ENCODE data around the gene MTRR. TPM values are rescaled to one million over a fixed set of nuclear protein-coding genes. Genes with fewer than 3 reads are reported as not detected.

MTRR gene
- total RNA-seq, 1 experiment from 2014 or later: 44.2 TPM

GRCh38 chr5:7851240-7851592, 17.7 kb upstream of the MTRR start:
- H4K20me1 ChIP-seq (ENCODE audit: insufficient read depth, low read depth, low read length): no peaks in the 10 kb centered on the region
- H3K27me3 ChIP-seq (ENCODE audit: low read length): no peaks in the 10 kb centered on the region
- no peak for DNase-seq
- no peaks in the 10 kb centered on the region for H3K9me3 ChIP-seq (ENCODE audit: low read length)
- no peaks in the 10 kb centered on the region for H3K79me2 ChIP-seq (ENCODE audit: low read length)
- no peak overlapping the region for H2AFZ ChIP-seq (ENCODE audit: low read length)
- H3K4me3 ChIP-seq (ENCODE audit: low read length): no peak overlapping the region
- H3K4me2 ChIP-seq (ENCODE audit: low read depth, low read length, poor library complexity, severe bottlenecking): no peak overlapping the region
- peaks cover 5% of the 10 kb centered on the region for H3K4me1 ChIP-seq (ENCODE audit: low read length)
- no peak overlapping the region for H3K9ac ChIP-seq (ENCODE audit: low read length)
- H3K27ac ChIP-seq (ENCODE audit: low read length): no peak overlapping the region
- no peaks in the 10 kb centered on the region for H3K36me3 ChIP-seq (ENCODE audit: insufficient read depth, low read length)
- no peaks in the 10 kb centered on the region for H3K9me2 ChIP-seq (replicated peaks; ENCODE audit: insufficient read depth, low read length)

GRCh38 chr5:7851617-7852289, 17.2 kb upstream of the MTRR start:
- no peak overlapping the region for H2AFZ ChIP-seq (ENCODE audit: low read length)

GRCh38 chr5:7852542-7852941, 16.4 kb upstream of the MTRR start:
- H3K9me3 ChIP-seq (ENCODE audit: low read length): no peaks in the 10 kb centered on the region
- H3K4me2 ChIP-seq (ENCODE audit: low read depth, low read length, poor library complexity, severe bottlenecking): no peak overlapping the region
- H3K79me2 ChIP-seq (ENCODE audit: low read length): no peaks in the 10 kb centered on the region
- no peaks in the 10 kb centered on the region for H3K27me3 ChIP-seq (ENCODE audit: low read length)
- no peaks in the 10 kb centered on the region for H3K9me2 ChIP-seq (replicated peaks; ENCODE audit: insufficient read depth, low read length)
- H3K4me1 ChIP-seq (ENCODE audit: low read length): no peaks in the 10 kb centered on the region
- no peak overlapping the region for H3K4me3 ChIP-seq (ENCODE audit: low read length)
- H4K20me1 ChIP-seq (ENCODE audit: insufficient read depth, low read depth, low read length): no peaks in the 10 kb centered on the region
- no peak for DNase-seq
- H3K27ac ChIP-seq (ENCODE audit: low read length): no peak overlapping the region
- H3K9ac ChIP-seq (ENCODE audit: low read length): no peak overlapping the region
- H3K36me3 ChIP-seq (ENCODE audit: insufficient read depth, low read length): no peaks in the 10 kb centered on the region
- H2AFZ ChIP-seq (ENCODE audit: low read length): no peak overlapping the region

More at GRCh38 chr5:7851617-7852289, 17.2 kb upstream of the MTRR start:
- Histone ChIP-seq H3K9ac (ENCODE audit: low read length) (no peak overlapping the region), H3K4me1 (ENCODE audit: low read length) (0 out of 2 replicates have a peak, but pooled peaks cover under 1% of the 10 kb centered on the region), H4K20me1 (ENCODE audit: insufficient read depth, low read depth, low read length) (no peaks in the 10 kb centered on the region), H3K4me2 (ENCODE audit: low read depth, low read length, poor library complexity, severe bottlenecking) (no peak overlapping the region), H3K36me3 (ENCODE audit: insufficient read depth, low read length) (no peaks in the 10 kb centered on the region), H3K4me3 (ENCODE audit: low read length) (no peak overlapping the region), H3K27ac (ENCODE audit: low read length) (no peak overlapping the region), H3K27me3 (ENCODE audit: low read length) (no peaks in the 10 kb centered on the region), H3K79me2 (ENCODE audit: low read length) (no peaks in the 10 kb centered on the region), H3K9me3 (ENCODE audit: low read length) (no peaks in the 10 kb centered on the region), H3K9me2 (replicated peaks; ENCODE audit: insufficient read depth, low read length) (no peaks in the 10 kb centered on the region)
- no peak for DNase-seq

- Histone ChIP-seq H3K9me3 (ENCODE audit: low read length) (no peaks in the 10 kb centered on the region), H3K27ac (ENCODE audit: low read length) (no peak overlapping the region), H3K79me2 (ENCODE audit: low read length) (no peaks in the 10 kb centered on the region), H3K4me1 (ENCODE audit: low read length) (no peaks in the 10 kb centered on the region), H3K9me2 (replicated peaks; ENCODE audit: insufficient read depth, low read length) (no peaks in the 10 kb centered on the region), H3K36me3 (ENCODE audit: insufficient read depth, low read length) (no peaks in the 10 kb centered on the region), H3K4me2 (ENCODE audit: low read depth, low read length, poor library complexity, severe bottlenecking) (no peak overlapping the region), H3K9ac (ENCODE audit: low read length) (no peak overlapping the region), H4K20me1 (ENCODE audit: insufficient read depth, low read depth, low read length) (no peaks in the 10 kb centered on the region), H2AFZ (ENCODE audit: low read length) (no peak overlapping the region), H3K4me3 (ENCODE audit: low read length) (no peak overlapping the region), H3K27me3 (ENCODE audit: low read length) (no peaks in the 10 kb centered on the region)
- no peak for DNase-seq
These were observed 16.0 kb upstream of the MTRR start for GRCh38 chr5:7852988-7853387.

GRCh38 chr5:7855611-7856010, 13.3 kb upstream of the MTRR start:
- DNase-seq: no peak
- no peak overlapping the region for H3K4me2 ChIP-seq (ENCODE audit: low read depth, low read length, poor library complexity, severe bottlenecking)
- no peaks in the 10 kb centered on the region for H3K4me1 ChIP-seq (ENCODE audit: low read length)
- H3K27me3 ChIP-seq (ENCODE audit: low read length): no peaks in the 10 kb centered on the region
- H3K79me2 ChIP-seq (ENCODE audit: low read length): no peaks in the 10 kb centered on the region
- H3K9ac ChIP-seq (ENCODE audit: low read length): no peak overlapping the region
- no peak overlapping the region for H2AFZ ChIP-seq (ENCODE audit: low read length)
- H4K20me1 ChIP-seq (ENCODE audit: insufficient read depth, low read depth, low read length): no peaks in the 10 kb centered on the region
- peaks cover 14% of the 10 kb centered on the region; the same call in 1 of the 2 replicates for H3K36me3 ChIP-seq (ENCODE audit: insufficient read depth, low read length)
- no peaks in the 10 kb centered on the region for H3K9me2 ChIP-seq (replicated peaks; ENCODE audit: insufficient read depth, low read length)
- H3K27ac ChIP-seq (ENCODE audit: low read length): no peak overlapping the region
- H3K4me3 ChIP-seq (ENCODE audit: low read length): no peak overlapping the region
- no peaks in the 10 kb centered on the region for H3K9me3 ChIP-seq (ENCODE audit: low read length)

GRCh38 chr5:7856855-7857254, 12.1 kb upstream of the MTRR start:
- no peaks in the 10 kb centered on the region for H3K4me1 ChIP-seq (ENCODE audit: low read length)
- H3K4me2 ChIP-seq (ENCODE audit: low read depth, low read length, poor library complexity, severe bottlenecking): no peak overlapping the region
- H3K27ac ChIP-seq (ENCODE audit: low read length): no peak overlapping the region
- H2AFZ ChIP-seq (ENCODE audit: low read length): no peak overlapping the region
- H3K79me2 ChIP-seq (ENCODE audit: low read length): no peaks in the 10 kb centered on the region
- no peaks in the 10 kb centered on the region for H3K9me3 ChIP-seq (ENCODE audit: low read length)
- H3K4me3 ChIP-seq (ENCODE audit: low read length): no peak overlapping the region
- H4K20me1 ChIP-seq (ENCODE audit: insufficient read depth, low read depth, low read length): no peaks in the 10 kb centered on the region
- H3K36me3 ChIP-seq (ENCODE audit: insufficient read depth, low read length): peaks cover 22% of the 10 kb centered on the region; the same call in 1 of the 2 replicates
- no peak overlapping the region for H3K9ac ChIP-seq (ENCODE audit: low read length)
- H3K9me2 ChIP-seq (replicated peaks; ENCODE audit: insufficient read depth, low read length): no peaks in the 10 kb centered on the region
- DNase-seq: peak; percentile 77
- no peaks in the 10 kb centered on the region for H3K27me3 ChIP-seq (ENCODE audit: low read length)

GRCh38 chr5:7857361-7857760, 11.6 kb upstream of the MTRR start:
- Histone ChIP-seq H3K4me2 (ENCODE audit: low read depth, low read length, poor library complexity, severe bottlenecking) (no peak overlapping the region), H3K4me1 (ENCODE audit: low read length) (no peaks in the 10 kb centered on the region), H3K27ac (ENCODE audit: low read length) (no peak overlapping the region), H3K9me2 (replicated peaks; ENCODE audit: insufficient read depth, low read length) (no peaks in the 10 kb centered on the region), H3K36me3 (ENCODE audit: insufficient read depth, low read length) (peaks cover 26% of the 10 kb centered on the region; the same call in 1 of the 2 replicates), H3K27me3 (ENCODE audit: low read length) (no peaks in the 10 kb centered on the region), H3K4me3 (ENCODE audit: low read length) (no peak overlapping the region), H3K9ac (ENCODE audit: low read length) (no peak overlapping the region), H3K79me2 (ENCODE audit: low read length) (no peaks in the 10 kb centered on the region), H4K20me1 (ENCODE audit: insufficient read depth, low read depth, low read length) (no peaks in the 10 kb centered on the region), H3K9me3 (ENCODE audit: low read length) (no peaks in the 10 kb centered on the region), H2AFZ (ENCODE audit: low read length) (no peak overlapping the region)
- no peak for DNase-seq

- DNase-seq: no peak
- Histone ChIP-seq H3K27ac (ENCODE audit: low read length) (no peak overlapping the region), H3K4me2 (ENCODE audit: low read depth, low read length, poor library complexity, severe bottlenecking) (no peak overlapping the region), H3K9ac (ENCODE audit: low read length) (no peak overlapping the region), H3K79me2 (ENCODE audit: low read length) (no peaks in the 10 kb centered on the region), H3K36me3 (ENCODE audit: insufficient read depth, low read length) (peaks cover 31% of the 10 kb centered on the region; the same call in 1 of the 2 replicates), H2AFZ (ENCODE audit: low read length) (no peak overlapping the region), H4K20me1 (ENCODE audit: insufficient read depth, low read depth, low read length) (no peaks in the 10 kb centered on the region), H3K4me1 (ENCODE audit: low read length) (no peaks in the 10 kb centered on the region), H3K4me3 (ENCODE audit: low read length) (no peak overlapping the region), H3K9me2 (replicated peaks; ENCODE audit: insufficient read depth, low read length) (no peaks in the 10 kb centered on the region), H3K27me3 (ENCODE audit: low read length) (no peaks in the 10 kb centered on the region), H3K9me3 (ENCODE audit: low read length) (no peaks in the 10 kb centered on the region)
These were observed 10.9 kb upstream of the MTRR start for GRCh38 chr5:7857926-7858632.
